Measurements from ENCODE around the gene DHRS2.
"Not testable (repeated sequence)": the region's sequence is repeated elsewhere in the genome, so short reads cannot be mapped to it uniquely, and the experiment has no call there.

The DHRS2 gene

GRCh38 chr14:23634698-23635412 is 1.3 kb upstream of the DHRS2 start:
- not testable (repeated sequence) for H3K27ac Mint-ChIP-seq; H3K4me3 Mint-ChIP-seq; H3K36me3 Mint-ChIP-seq (ENCODE audit: low read depth); H3K4me1 Mint-ChIP-seq (ENCODE audit: low read depth); H3K27me3 Mint-ChIP-seq (ENCODE audit: low read depth); H3K9me3 Mint-ChIP-seq

- H3K9me3 Mint-ChIP-seq; H3K27ac Mint-ChIP-seq; H3K36me3 Mint-ChIP-seq (ENCODE audit: low read depth); H3K4me1 Mint-ChIP-seq (ENCODE audit: low read depth); H3K27me3 Mint-ChIP-seq (ENCODE audit: low read depth); H3K4me3 Mint-ChIP-seq: not testable (repeated sequence)
Observed at GRCh38 chr14:23637312-23637654, 1.1 kb downstream of the DHRS2 start.

GRCh38 chr14:23637655-23638413 is 1.7 kb downstream of the DHRS2 start:
- not testable (repeated sequence) for H3K9me3 Mint-ChIP-seq; H3K36me3 Mint-ChIP-seq (ENCODE audit: low read depth); H3K4me3 Mint-ChIP-seq; H3K27me3 Mint-ChIP-seq (ENCODE audit: low read depth); H3K4me1 Mint-ChIP-seq (ENCODE audit: low read depth); H3K27ac Mint-ChIP-seq

- H3K4me3 Mint-ChIP-seq, result no peak overlapping the region
- H3K4me1 Mint-ChIP-seq (ENCODE audit: low read depth), result no peaks in the 10 kb centered on the region
- no peaks in the 10 kb centered on the region for H3K36me3 Mint-ChIP-seq (ENCODE audit: low read depth)
- H3K9me3 Mint-ChIP-seq, result no peaks in the 10 kb centered on the region
- no peak overlapping the region for H3K27ac Mint-ChIP-seq
- no peaks in the 10 kb centered on the region for H3K27me3 Mint-ChIP-seq (ENCODE audit: low read depth)
Observed at GRCh38 chr14:23638414-23639047, 2.4 kb downstream of the DHRS2 start.

- Mint-ChIP-seq H3K4me1 (ENCODE audit: low read depth) (no peaks in the 10 kb centered on the region), H3K9me3 (no peaks in the 10 kb centered on the region), H3K4me3 (no peak overlapping the region), H3K27ac (no peak overlapping the region), H3K27me3 (ENCODE audit: low read depth) (no peaks in the 10 kb centered on the region), H3K36me3 (ENCODE audit: low read depth) (no peaks in the 10 kb centered on the region)
Observed at GRCh38 chr14:23639048-23639890, 3.1 kb downstream of the DHRS2 start.

- Mint-ChIP-seq H3K9me3 (no peaks in the 10 kb centered on the region), H3K27me3 (ENCODE audit: low read depth) (no peaks in the 10 kb centered on the region), H3K27ac (no peak overlapping the region), H3K4me1 (ENCODE audit: low read depth) (no peaks in the 10 kb centered on the region), H3K4me3 (no peak overlapping the region), H3K36me3 (ENCODE audit: low read depth) (no peaks in the 10 kb centered on the region)
Observed at GRCh38 chr14:23639891-23640523, 3.8 kb downstream of the DHRS2 start.

GRCh38 chr14:23640524-23641141 is 4.5 kb downstream of the DHRS2 start:
- Mint-ChIP-seq H3K9me3 (no peaks in the 10 kb centered on the region), H3K4me3 (no peak overlapping the region), H3K4me1 (ENCODE audit: low read depth) (no peaks in the 10 kb centered on the region), H3K27ac (no peak overlapping the region), H3K27me3 (ENCODE audit: low read depth) (no peaks in the 10 kb centered on the region), H3K36me3 (ENCODE audit: low read depth) (no peaks in the 10 kb centered on the region)

GRCh38 chr14:23641180-23641914 is 5.2 kb downstream of the DHRS2 start:
- Mint-ChIP-seq H3K27ac (no peak overlapping the region), H3K4me1 (ENCODE audit: low read depth) (no peaks in the 10 kb centered on the region), H3K36me3 (ENCODE audit: low read depth) (no peaks in the 10 kb centered on the region), H3K27me3 (ENCODE audit: low read depth) (no peaks in the 10 kb centered on the region), H3K9me3 (no peaks in the 10 kb centered on the region), H3K4me3 (no peak overlapping the region)

- Mint-ChIP-seq H3K4me1 (ENCODE audit: low read depth) (peaks cover under 1% of the 10 kb centered on the region), H3K4me3 (no peak overlapping the region), H3K27me3 (ENCODE audit: low read depth) (no peaks in the 10 kb centered on the region), H3K36me3 (ENCODE audit: low read depth) (no peaks in the 10 kb centered on the region), H3K27ac (no peak overlapping the region), H3K9me3 (no peaks in the 10 kb centered on the region)
Observed at GRCh38 chr14:23641915-23642588, 5.9 kb downstream of the DHRS2 start.

GRCh38 chr14:23643533-23644194 is 7.5 kb downstream of the DHRS2 start:
- Mint-ChIP-seq H3K9me3 (no peaks in the 10 kb centered on the region), H3K4me1 (ENCODE audit: low read depth) (peaks cover 4% of the 10 kb centered on the region), H3K27ac (no peak overlapping the region), H3K27me3 (ENCODE audit: low read depth) (no peaks in the 10 kb centered on the region), H3K36me3 (ENCODE audit: low read depth) (no peaks in the 10 kb centered on the region), H3K4me3 (no peak overlapping the region)

GRCh38 chr14:23644195-23644918 is 8.2 kb downstream of the DHRS2 start:
- H3K36me3 Mint-ChIP-seq (ENCODE audit: low read depth), result no peaks in the 10 kb centered on the region
- H3K27me3 Mint-ChIP-seq (ENCODE audit: low read depth), result no peaks in the 10 kb centered on the region
- peaks cover 4% of the 10 kb centered on the region for H3K4me1 Mint-ChIP-seq (ENCODE audit: low read depth)
- no peaks in the 10 kb centered on the region for H3K9me3 Mint-ChIP-seq
- no peak overlapping the region for H3K4me3 Mint-ChIP-seq
- H3K27ac Mint-ChIP-seq, result no peak overlapping the region

GRCh38 chr14:23644919-23645336 is 8.8 kb downstream of the DHRS2 start:
- no peak overlapping the region for H3K27ac Mint-ChIP-seq
- H3K36me3 Mint-ChIP-seq (ENCODE audit: low read depth), result no peaks in the 10 kb centered on the region
- H3K27me3 Mint-ChIP-seq (ENCODE audit: low read depth), result no peaks in the 10 kb centered on the region
- H3K4me1 Mint-ChIP-seq (ENCODE audit: low read depth), result peaks cover 4% of the 10 kb centered on the region
- H3K4me3 Mint-ChIP-seq, result no peak overlapping the region
- H3K9me3 Mint-ChIP-seq, result no peaks in the 10 kb centered on the region
